Stimulated activated naive CD4-positive, alpha-beta T cell (primary cell): ENCODE data around the gene CNTN1.

Experiments used
- DNase-seq, 6 experiments: peaks; one replicate each; lab custom pipeline; 2025; lab: John Stamatoyannopoulos, UW

Gene CNTN1

GRCh38 chr12:40837891-40838429 is 145.7 kb downstream of the CNTN1 start:
- DNase-seq, result no peak

GRCh38 chr12:40843495-40843894 is 151.3 kb downstream of the CNTN1 start:
- DNase-seq, result no peak

- no peak for DNase-seq
Observed at GRCh38 chr12:40853221-40853620, 161.0 kb downstream of the CNTN1 start.

GRCh38 chr12:40854604-40855003 is 162.4 kb downstream of the CNTN1 start:
- DNase-seq, result no peak

- no peak for DNase-seq
Observed at GRCh38 chr12:40864891-40865290, 172.7 kb downstream of the CNTN1 start.

- DNase-seq, result no peak
Observed at GRCh38 chr12:40870981-40871380, 178.7 kb downstream of the CNTN1 start.

GRCh38 chr12:40874868-40875267 is 182.6 kb downstream of the CNTN1 start:
- no peak for DNase-seq

GRCh38 chr12:40889329-40889728 is 197.1 kb downstream of the CNTN1 start:
- DNase-seq, result no peak

GRCh38 chr12:40892528-40892927 is 200.3 kb downstream of the CNTN1 start:
- DNase-seq, result no peak

GRCh38 chr12:40898505-40898904 is 206.3 kb downstream of the CNTN1 start:
- DNase-seq, result no peak

GRCh38 chr12:40903040-40903439 is 210.8 kb downstream of the CNTN1 start:
- DNase-seq, result no peak

GRCh38 chr12:40907115-40907527 is 214.9 kb downstream of the CNTN1 start:
- no peak for DNase-seq

GRCh38 chr12:40911676-40912075 is 219.4 kb downstream of the CNTN1 start:
- no peak for DNase-seq

GRCh38 chr12:40915172-40915571 is 222.9 kb downstream of the CNTN1 start:
- DNase-seq, result no peak

GRCh38 chr12:40917561-40917960 is 225.3 kb downstream of the CNTN1 start:
- no peak for DNase-seq

GRCh38 chr12:40921563-40922163 is 229.4 kb downstream of the CNTN1 start:
- no peak for DNase-seq

GRCh38 chr12:40937891-40938290 is 245.7 kb downstream of the CNTN1 start:
- DNase-seq, result no peak

GRCh38 chr12:40942326-40942725 is 250.1 kb downstream of the CNTN1 start:
- DNase-seq, result no peak

GRCh38 chr12:40945772-40946171 is 253.5 kb downstream of the CNTN1 start:
- no peak for DNase-seq

GRCh38 chr12:40946612-40947194 is 254.5 kb downstream of the CNTN1 start:
- peak in 2 of 6 experiments; percentile 6 to 14 for DNase-seq

GRCh38 chr12:40947797-40948196 is 255.6 kb downstream of the CNTN1 start:
- DNase-seq, result no peak

- DNase-seq, result no peak
Observed at GRCh38 chr12:40953076-40953475, 260.8 kb downstream of the CNTN1 start.

- no peak for DNase-seq
Observed at GRCh38 chr12:40957417-40957816, 265.2 kb downstream of the CNTN1 start.

- DNase-seq, result no peak
Observed at GRCh38 chr12:40959041-40959440, 266.8 kb downstream of the CNTN1 start.
